Gastroesophageal sphincter (tissue), 3 donors: ENCODE measurements around the gene SULT4A1.

ENCODE experiments used
- EP300 ChIP-seq: sonication (generic); formaldehyde crosslinking; IDR thresholded peaks from one replicate; pipeline ENCODE4 v1.6.1; 2017; ENCODE audit warnings: antibody characterized with exemption, mild to moderate bottlenecking
- POLR2A ChIP-seq, 2 donors: fragments of 450-650 bp; IDR thresholded peaks; one replicate each; pipeline ENCODE4 v1.6.1; 2017; ENCODE audit warnings: antibody characterized with exemption in 2 of 2, mild to moderate bottlenecking in 2 of 2, moderate library complexity in 1 of 2
- POLR2AphosphoS5 ChIP-seq: sonication (generic); formaldehyde crosslinking; IDR thresholded peaks from one replicate; pipeline ENCODE4 v1.6.1; 2017; ENCODE audit warnings: antibody characterized with exemption
- TF ChIP-seq, protein P1 (sequence below), 4 experiments: fragments of 200-600 bp in 2 of 4; fragments of 450-650 bp in 2 of 4; sonication (generic) in 1 of 4; IDR thresholded peaks; one replicate each; pipeline ENCODE4 v1.5.1; 2017 to 2019; ENCODE audit warnings: antibody characterized with exemption in 4 of 4, mild to moderate bottlenecking in 2 of 4, moderate library complexity in 2 of 4

DNA sequence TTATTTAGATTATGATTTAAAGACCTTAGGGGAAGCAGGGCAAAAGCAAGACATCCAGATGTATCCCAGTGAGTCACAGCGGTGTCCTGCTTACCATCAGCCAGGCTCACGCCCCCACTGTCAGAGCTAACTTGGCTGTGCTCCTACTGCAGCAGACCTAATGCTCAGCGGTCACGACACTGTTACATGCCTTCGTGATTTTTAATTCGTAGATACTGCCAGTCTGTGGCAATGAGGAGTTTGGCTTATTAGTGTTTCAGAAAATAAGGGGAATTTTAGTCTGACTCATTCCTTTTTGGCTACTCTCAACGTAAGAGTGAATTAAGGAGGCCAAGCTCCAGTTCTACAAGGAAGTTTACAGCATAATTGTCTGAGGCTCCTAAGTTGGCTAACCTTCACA lies 72.9 kb downstream of the SULT4A1 start:
- TF ChIP-seq POLR2A (IDR thresholded peaks at IDR 0.05): no peak
- TF ChIP-seq POLR2AphosphoS5: peak; percentile 97
- TF ChIP-seq, protein P1, sequence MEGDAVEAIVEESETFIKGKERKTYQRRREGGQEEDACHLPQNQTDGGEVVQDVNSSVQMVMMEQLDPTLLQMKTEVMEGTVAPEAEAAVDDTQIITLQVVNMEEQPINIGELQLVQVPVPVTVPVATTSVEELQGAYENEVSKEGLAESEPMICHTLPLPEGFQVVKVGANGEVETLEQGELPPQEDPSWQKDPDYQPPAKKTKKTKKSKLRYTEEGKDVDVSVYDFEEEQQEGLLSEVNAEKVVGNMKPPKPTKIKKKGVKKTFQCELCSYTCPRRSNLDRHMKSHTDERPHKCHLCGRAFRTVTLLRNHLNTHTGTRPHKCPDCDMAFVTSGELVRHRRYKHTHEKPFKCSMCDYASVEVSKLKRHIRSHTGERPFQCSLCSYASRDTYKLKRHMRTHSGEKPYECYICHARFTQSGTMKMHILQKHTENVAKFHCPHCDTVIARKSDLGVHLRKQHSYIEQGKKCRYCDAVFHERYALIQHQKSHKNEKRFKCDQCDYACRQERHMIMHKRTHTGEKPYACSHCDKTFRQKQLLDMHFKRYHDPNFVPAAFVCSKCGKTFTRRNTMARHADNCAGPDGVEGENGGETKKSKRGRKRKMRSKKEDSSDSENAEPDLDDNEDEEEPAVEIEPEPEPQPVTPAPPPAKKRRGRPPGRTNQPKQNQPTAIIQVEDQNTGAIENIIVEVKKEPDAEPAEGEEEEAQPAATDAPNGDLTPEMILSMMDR (IDR thresholded peaks at IDR 0.05): no peak
- no peak for TF ChIP-seq EP300
